Chondrocyte (in vitro differentiated cells): ENCODE data around the gene SFXN5. TPM values are rescaled to one million over a fixed set of nuclear protein-coding genes. Genes with fewer than 3 reads are reported as not detected.

Experiments used
- DNase-seq: peaks from one replicate; pipeline ENCODE4 v3.0.0; 2021; ENCODE audit warnings: mixed read lengths, low spot score
- H3K27ac Mint-ChIP-seq: one replicate; pipeline ENCODE4 v1.8.0; 2021; ENCODE audit warnings: mild to moderate bottlenecking, moderate library complexity, mixed read lengths; ENCODE audit not compliant: unreplicated experiment
- H3K27me3 Mint-ChIP-seq: 2 replicates; pipeline ENCODE4 v1.8.0; 2021; ENCODE audit warnings: low read depth, mixed read lengths
- H3K36me3 Mint-ChIP-seq: 2 replicates; pipeline ENCODE4 v1.8.0; 2021; ENCODE audit warnings: low read depth, mixed read lengths
- H3K4me1 Mint-ChIP-seq: 2 replicates; pipeline ENCODE4 v1.8.0; 2021; ENCODE audit warnings: low read depth, mild to moderate bottlenecking, mixed read lengths
- H3K4me3 Mint-ChIP-seq: one replicate; pipeline ENCODE4 v1.8.0; 2021; ENCODE audit warnings: mild to moderate bottlenecking, moderate library complexity, mixed read lengths; ENCODE audit not compliant: unreplicated experiment
- H3K9me3 Mint-ChIP-seq: 2 replicates; pipeline ENCODE4 v1.8.0; 2021; ENCODE audit warnings: low read depth, mixed read lengths
- total RNA-seq: library from RNA; stranded (reverse); gene quantifications from 3 replicates; pipeline ENCODE4 v1.2.1, GENCODE V29; 2021
- TF ChIP-seq, protein P1 (sequence below): fragments of 200-600 bp; sonication (generic); IDR thresholded peaks from 2 replicates; pipeline ENCODE4 v1.5.0; 2021; ENCODE audit warnings: antibody characterized with exemption, mild to moderate bottlenecking, moderate library complexity

SFXN5 gene
- total RNA-seq, 1 donor from 2014 or later = 10.6 TPM

DNA sequence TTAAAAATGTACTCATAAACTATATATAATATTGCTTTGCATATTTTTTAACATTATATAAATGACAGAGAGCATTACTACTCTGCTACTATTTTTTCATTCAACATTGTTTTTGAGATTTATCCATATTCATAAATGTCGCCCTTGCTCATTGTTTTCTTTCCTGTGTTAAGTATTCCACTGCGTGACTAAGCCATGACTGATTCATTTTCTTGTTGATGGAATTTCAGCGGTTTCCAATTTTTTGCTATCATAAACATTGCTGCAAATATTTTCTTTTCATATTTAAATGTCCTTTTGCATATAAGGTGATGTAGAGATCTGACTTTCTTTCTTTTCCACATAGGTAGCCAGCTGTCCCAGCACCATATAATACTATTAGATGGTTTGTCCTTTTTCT, 57.6 kb downstream of the SFXN5 start:
- no peaks in the 10 kb centered on the region for H3K9me3 Mint-ChIP-seq
- H3K27ac Mint-ChIP-seq = no peak overlapping the region
- H3K27me3 Mint-ChIP-seq = no peaks in the 10 kb centered on the region
- DNase-seq = no peak
- peaks cover 4% of the 10 kb centered on the region for H3K36me3 Mint-ChIP-seq
- TF ChIP-seq, protein P1, sequence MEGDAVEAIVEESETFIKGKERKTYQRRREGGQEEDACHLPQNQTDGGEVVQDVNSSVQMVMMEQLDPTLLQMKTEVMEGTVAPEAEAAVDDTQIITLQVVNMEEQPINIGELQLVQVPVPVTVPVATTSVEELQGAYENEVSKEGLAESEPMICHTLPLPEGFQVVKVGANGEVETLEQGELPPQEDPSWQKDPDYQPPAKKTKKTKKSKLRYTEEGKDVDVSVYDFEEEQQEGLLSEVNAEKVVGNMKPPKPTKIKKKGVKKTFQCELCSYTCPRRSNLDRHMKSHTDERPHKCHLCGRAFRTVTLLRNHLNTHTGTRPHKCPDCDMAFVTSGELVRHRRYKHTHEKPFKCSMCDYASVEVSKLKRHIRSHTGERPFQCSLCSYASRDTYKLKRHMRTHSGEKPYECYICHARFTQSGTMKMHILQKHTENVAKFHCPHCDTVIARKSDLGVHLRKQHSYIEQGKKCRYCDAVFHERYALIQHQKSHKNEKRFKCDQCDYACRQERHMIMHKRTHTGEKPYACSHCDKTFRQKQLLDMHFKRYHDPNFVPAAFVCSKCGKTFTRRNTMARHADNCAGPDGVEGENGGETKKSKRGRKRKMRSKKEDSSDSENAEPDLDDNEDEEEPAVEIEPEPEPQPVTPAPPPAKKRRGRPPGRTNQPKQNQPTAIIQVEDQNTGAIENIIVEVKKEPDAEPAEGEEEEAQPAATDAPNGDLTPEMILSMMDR = no peak
- no peak overlapping the region for H3K4me3 Mint-ChIP-seq
- H3K4me1 Mint-ChIP-seq = peaks cover 15% of the 10 kb centered on the region

GRCh38 chr2:73009177-73009839, 62.2 kb downstream of the SFXN5 start:
- H3K9me3 Mint-ChIP-seq = no peaks in the 10 kb centered on the region
- H3K4me1 Mint-ChIP-seq = peaks cover 12% of the 10 kb centered on the region
- peaks cover 10% of the 10 kb centered on the region for H3K36me3 Mint-ChIP-seq
- H3K27ac Mint-ChIP-seq = no peak overlapping the region
- H3K27me3 Mint-ChIP-seq = no peaks in the 10 kb centered on the region
- no peak for DNase-seq
- H3K4me3 Mint-ChIP-seq = no peak overlapping the region
- TF ChIP-seq, protein P1 = no peak

DNA sequence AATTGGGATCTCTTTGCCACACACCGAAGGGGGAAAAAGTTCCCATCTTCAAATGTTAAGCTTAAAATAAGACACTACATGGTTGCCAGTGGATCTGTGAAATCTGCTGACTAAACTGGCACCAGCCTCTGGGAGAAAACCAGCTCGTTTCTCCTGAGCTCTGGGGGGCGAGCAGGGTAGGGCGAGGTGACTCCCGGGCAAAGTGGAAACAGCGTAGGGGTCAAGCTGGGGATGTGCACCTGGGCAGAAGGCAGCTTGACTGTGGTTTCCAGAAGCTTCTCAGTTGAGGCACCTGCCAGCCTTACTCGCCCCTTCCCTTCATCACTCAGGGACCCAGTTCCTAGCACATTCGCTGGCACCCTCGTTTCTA, 62.8 kb downstream of the SFXN5 start:
- H3K9me3 Mint-ChIP-seq = no peaks in the 10 kb centered on the region
- H3K27ac Mint-ChIP-seq = no peak overlapping the region
- TF ChIP-seq, protein P1 = no peak
- H3K27me3 Mint-ChIP-seq = no peaks in the 10 kb centered on the region
- peaks cover 6% of the 10 kb centered on the region for H3K4me1 Mint-ChIP-seq
- no peak overlapping the region for H3K4me3 Mint-ChIP-seq
- peaks cover 10% of the 10 kb centered on the region for H3K36me3 Mint-ChIP-seq
- no peak for DNase-seq

DNA sequence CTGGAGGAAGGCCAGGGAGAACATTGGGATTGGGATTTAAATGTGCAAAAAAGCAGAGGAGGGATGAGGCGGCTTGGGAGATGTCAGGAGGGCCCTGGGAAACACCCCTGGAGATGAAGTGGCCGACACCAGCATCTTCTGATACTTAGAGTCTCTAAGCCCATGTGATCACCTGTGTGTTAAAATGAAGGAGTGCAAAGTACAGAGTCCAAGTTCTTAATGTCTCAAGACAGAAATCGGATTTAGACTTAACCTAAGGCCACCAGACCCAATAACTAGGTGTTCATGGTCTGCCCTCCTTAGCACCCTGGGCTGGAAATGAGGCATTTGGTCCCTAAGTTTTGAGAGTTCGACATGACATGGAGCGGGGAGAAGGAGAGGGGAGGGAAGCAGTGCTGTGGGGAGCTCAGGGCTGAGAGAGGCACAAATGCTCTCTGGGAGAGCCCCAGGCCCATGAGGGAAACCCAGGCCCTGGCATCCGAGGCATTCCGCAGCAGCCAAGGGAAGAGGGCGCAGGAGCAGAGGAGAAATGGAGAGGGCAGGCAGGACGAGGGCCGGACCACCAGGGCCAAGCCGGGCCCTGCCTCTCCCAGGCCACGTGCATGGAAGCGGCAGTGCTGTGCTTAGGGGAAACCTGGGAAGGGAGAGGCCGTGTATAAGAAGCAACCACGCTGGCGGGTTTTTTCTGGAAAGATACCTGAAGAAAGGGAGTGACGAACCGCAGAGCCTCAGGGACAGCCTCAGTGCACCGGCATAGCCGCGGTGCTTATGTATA, 63.3 kb downstream of the SFXN5 start:
- Mint-ChIP-seq H3K4me3 (no peak overlapping the region), H3K9me3 (no peaks in the 10 kb centered on the region), H3K36me3 (peaks cover 10% of the 10 kb centered on the region), H3K4me1 (peaks cover 3% of the 10 kb centered on the region), H3K27ac (no peak overlapping the region), H3K27me3 (no peaks in the 10 kb centered on the region)
- DNase-seq = no peak
- TF ChIP-seq, protein P1 = no peak

- TF ChIP-seq, protein P1 = no peak
- no peak overlapping the region for H3K27ac Mint-ChIP-seq
- H3K4me3 Mint-ChIP-seq = no peak overlapping the region
- H3K4me1 Mint-ChIP-seq = peaks cover 3% of the 10 kb centered on the region
- no peak for DNase-seq
- peaks cover 10% of the 10 kb centered on the region for H3K36me3 Mint-ChIP-seq
- no peaks in the 10 kb centered on the region for H3K9me3 Mint-ChIP-seq
- no peaks in the 10 kb centered on the region for H3K27me3 Mint-ChIP-seq
Observed at GRCh38 chr2:73006969-73007710, 64.4 kb downstream of the SFXN5 start.
